Measurements from ENCODE around the gene CAPZA2. TPM values are rescaled to one million over a fixed set of nuclear protein-coding genes. Genes with fewer than 3 reads are reported as not detected.
"Not testable (repeated sequence)": the region's sequence is repeated elsewhere in the genome, so short reads cannot be mapped to it uniquely, and the experiment has no call there.

Gene CAPZA2
- total RNA-seq, 1 experiment from 2014 or later = 214 TPM

- DNase-seq (ENCODE audit: low read depth) = peak; percentile 95
These were observed 91.8 kb downstream of the CAPZA2 start for GRCh38 chr7:116953906-116954838.

- no peak for DNase-seq (ENCODE audit: low read depth)
These were observed 93.0 kb downstream of the CAPZA2 start for GRCh38 chr7:116955340-116955739.

GRCh38 chr7:116955801-116956476 is 93.6 kb downstream of the CAPZA2 start:
- peak; percentile 29 for DNase-seq (ENCODE audit: low read depth)

- DNase-seq (ENCODE audit: low read depth) = no peak
These were observed 94.1 kb downstream of the CAPZA2 start for GRCh38 chr7:116956477-116956804.

- DNase-seq (ENCODE audit: low read depth) = no peak
These were observed 95.5 kb downstream of the CAPZA2 start for GRCh38 chr7:116957874-116958273.

GRCh38 chr7:116961966-116962673 is 99.7 kb downstream of the CAPZA2 start:
- DNase-seq (ENCODE audit: low read depth) = not testable (repeated sequence)

GRCh38 chr7:116963234-116963633 is 100.8 kb downstream of the CAPZA2 start:
- no peak for DNase-seq (ENCODE audit: low read depth)

- no peak for DNase-seq (ENCODE audit: low read depth)
These were observed 104.2 kb downstream of the CAPZA2 start for GRCh38 chr7:116966601-116967000.

GRCh38 chr7:116967254-116967922 is 105.0 kb downstream of the CAPZA2 start:
- DNase-seq (ENCODE audit: low read depth) = no peak

- DNase-seq (ENCODE audit: low read depth) = no peak
These were observed 105.6 kb downstream of the CAPZA2 start for GRCh38 chr7:116967983-116968382.

- no peak for DNase-seq (ENCODE audit: low read depth)
These were observed 106.2 kb downstream of the CAPZA2 start for GRCh38 chr7:116968631-116969030.

GRCh38 chr7:116969371-116969902 is 107.0 kb downstream of the CAPZA2 start:
- DNase-seq (ENCODE audit: low read depth) = no peak

GRCh38 chr7:116970238-116970910 is 108.0 kb downstream of the CAPZA2 start:
- DNase-seq (ENCODE audit: low read depth) = no peak

GRCh38 chr7:116971153-116971552 is 108.8 kb downstream of the CAPZA2 start:
- not testable (repeated sequence) for DNase-seq (ENCODE audit: low read depth)

Other genes with a start within 250 kb of the CAPZA2 start
- gene MET, start 190.4 kb upstream of the CAPZA2 start, total RNA-seq (2014; rRNA removed; shearing (Covaris generic)) = 131 and 199 TPM in 2 replicates
- 27.2 and 36.8 TPM in 2 replicates for gene ST7, start 90.9 kb downstream of the CAPZA2 start, total RNA-seq (2014; rRNA removed; shearing (Covaris generic))

All from M059J (cell line).